HEK293T (cell line): Measurements from ENCODE around the gene THEMIS2.

Source experiments
- CTCF ChIA-PET: fragments of 350-600 bp; formaldehyde crosslinking; extraction: SDS; loops from one replicate; lab custom pipeline; 2021; ENCODE audit warnings: antibody characterized with exemption, inconsistent platforms; lab: Yijun Ruan, JAX
- POLR2A ChIA-PET: fragments of 350-600 bp; formaldehyde crosslinking; extraction: SDS; loops from one replicate; lab custom pipeline; 2020; ENCODE audit warnings: antibody characterized with exemption, inconsistent platforms; lab: Yijun Ruan, JAX
- DNase-seq: peaks from one replicate; pipeline ENCODE4 v3.0.0; 2012; ENCODE audit warnings: mixed read lengths; ENCODE audit errors: extremely low spot score
- ARNT ChIP-seq: fragments of 450-650 bp; IDR thresholded peaks from 2 replicates; pipeline ENCODE4 v1.6.1; 2017; ENCODE audit warnings: mild to moderate bottlenecking
- BHLHE40 ChIP-seq: fragments of 450-650 bp; IDR thresholded peaks from 2 replicates; pipeline ENCODE4 v1.6.1; 2016; ENCODE audit warnings: mild to moderate bottlenecking, moderate library complexity, borderline replicate concordance
- CTBP1 ChIP-seq: fragments of 450-650 bp; IDR thresholded peaks from 2 replicates; pipeline ENCODE4 v1.6.1; 2016; ENCODE audit warnings: borderline replicate concordance
- ELF4 ChIP-seq: fragments of 450-650 bp; IDR thresholded peaks from 2 replicates; pipeline ENCODE4 v1.6.1; 2017; ENCODE audit warnings: antibody characterized with exemption
- FOXA1 ChIP-seq: fragments of 450-650 bp; IDR thresholded peaks from 2 replicates; pipeline ENCODE4 v1.6.1; 2016; ENCODE audit warnings: mild to moderate bottlenecking
- FOXK2 ChIP-seq: fragments of 450-650 bp; IDR thresholded peaks from 2 replicates; pipeline ENCODE4 v1.6.1; 2016; ENCODE audit warnings: mild to moderate bottlenecking
- FOXM1 ChIP-seq: fragments of 450-650 bp; IDR thresholded peaks from 2 replicates; pipeline ENCODE4 v1.6.1; 2017; ENCODE audit warnings: mild to moderate bottlenecking, borderline replicate concordance
- HDGF ChIP-seq: fragments of 450-650 bp; IDR thresholded peaks from 2 replicates; pipeline ENCODE4 v1.6.1; 2017; ENCODE audit warnings: antibody characterized with exemption, borderline replicate concordance
- L3MBTL2 ChIP-seq: fragments of 450-650 bp; conservative IDR thresholded peaks from 2 replicates; pipeline ENCODE4 v1.6.1; 2016; ENCODE audit warnings: mild to moderate bottlenecking
- LEF1 ChIP-seq: fragments of 450-650 bp; IDR thresholded peaks from 2 replicates; pipeline ENCODE4 v1.6.1; 2017; ENCODE audit warnings: mild to moderate bottlenecking, borderline replicate concordance
- NFRKB ChIP-seq: fragments of 450-650 bp; IDR thresholded peaks from 2 replicates; pipeline ENCODE4 v1.6.1; 2016; ENCODE audit warnings: mild to moderate bottlenecking, moderate library complexity
- SP1 ChIP-seq: fragments of 450-650 bp; IDR thresholded peaks from 2 replicates; pipeline ENCODE4 v1.6.1; 2017
- SUZ12 ChIP-seq: fragments of 450-650 bp; IDR thresholded peaks from 2 replicates; pipeline ENCODE4 v1.6.1; 2016; ENCODE audit warnings: mild to moderate bottlenecking
- TARDBP ChIP-seq: fragments of 450-650 bp; IDR thresholded peaks from 2 replicates; pipeline ENCODE4 v1.6.1; 2016
- ZNF384 ChIP-seq: fragments of 450-650 bp; IDR thresholded peaks from 2 replicates; pipeline ENCODE4 v1.6.1; 2016
- TF ChIP-seq, protein P1 (sequence below): fragments of 450-650 bp; IDR thresholded peaks from 2 replicates; pipeline ENCODE4 v1.6.1; 2016

THEMIS2 gene

DNA sequence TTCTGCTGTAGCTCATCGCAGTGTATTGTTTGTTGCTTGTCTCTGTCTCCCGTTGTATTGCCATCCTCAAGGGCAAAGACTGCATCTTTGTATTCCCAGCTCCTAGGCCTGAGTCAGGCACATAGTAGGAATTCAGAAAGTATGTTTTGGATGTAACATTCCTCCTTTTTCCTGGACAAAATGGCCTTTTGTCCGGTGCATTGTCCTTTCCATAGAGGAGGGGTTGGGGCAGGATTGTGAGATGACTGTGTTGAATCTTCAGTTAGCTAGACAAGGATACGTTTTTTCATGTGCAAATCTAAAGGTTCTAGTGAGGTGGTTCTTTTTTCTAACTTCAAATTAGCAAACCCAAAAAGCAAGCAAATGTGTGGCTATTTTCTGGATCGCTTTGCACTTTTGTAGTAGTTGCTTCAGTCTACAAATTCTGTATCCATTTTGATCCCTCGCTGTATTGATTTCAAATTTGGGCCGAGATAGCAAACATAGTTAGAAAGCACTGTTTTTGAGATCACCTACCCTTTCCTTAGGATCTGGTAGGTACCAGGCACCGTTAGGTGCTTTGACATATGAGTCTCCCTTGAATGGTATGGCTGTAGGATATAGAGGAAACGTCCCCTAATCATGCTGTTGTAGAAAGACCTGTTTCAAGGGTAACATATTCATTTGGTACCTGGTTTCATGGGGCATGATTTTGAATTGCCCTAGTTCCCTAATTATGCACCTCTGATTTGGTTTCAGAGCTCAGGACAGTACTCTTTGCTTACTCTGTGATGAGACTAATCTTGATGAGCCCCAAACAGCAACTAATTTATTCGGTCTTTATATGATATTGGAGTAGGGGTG, 40.6 kb upstream of the THEMIS2 start:
- CTCF ChIA-PET, result no interaction called here
- POLR2A ChIA-PET, result interaction anchor here (1.2 to 2.9 kb wide), 4 partner anchors 10 to 160 kb away, joined by 3 to 28 read pairs (median 14); partner anchors contain the start of genes IFI6 and STX12
- TF ChIP-seq L3MBTL2 (no peak), FOXA1 (no peak), SUZ12 (no peak), SP1 (no peak), ARNT (no peak), BHLHE40 (no peak), TARDBP (no peak), FOXK2 (no peak), ELF4 (no peak), NFRKB (no peak)
- TF ChIP-seq, protein P1, sequence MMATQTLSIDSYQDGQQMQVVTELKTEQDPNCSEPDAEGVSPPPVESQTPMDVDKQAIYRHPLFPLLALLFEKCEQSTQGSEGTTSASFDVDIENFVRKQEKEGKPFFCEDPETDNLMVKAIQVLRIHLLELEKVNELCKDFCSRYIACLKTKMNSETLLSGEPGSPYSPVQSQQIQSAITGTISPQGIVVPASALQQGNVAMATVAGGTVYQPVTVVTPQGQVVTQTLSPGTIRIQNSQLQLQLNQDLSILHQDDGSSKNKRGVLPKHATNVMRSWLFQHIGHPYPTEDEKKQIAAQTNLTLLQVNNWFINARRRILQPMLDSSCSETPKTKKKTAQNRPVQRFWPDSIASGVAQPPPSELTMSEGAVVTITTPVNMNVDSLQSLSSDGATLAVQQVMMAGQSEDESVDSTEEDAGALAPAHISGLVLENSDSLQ, result no peak
- no peak for DNase-seq

DNA sequence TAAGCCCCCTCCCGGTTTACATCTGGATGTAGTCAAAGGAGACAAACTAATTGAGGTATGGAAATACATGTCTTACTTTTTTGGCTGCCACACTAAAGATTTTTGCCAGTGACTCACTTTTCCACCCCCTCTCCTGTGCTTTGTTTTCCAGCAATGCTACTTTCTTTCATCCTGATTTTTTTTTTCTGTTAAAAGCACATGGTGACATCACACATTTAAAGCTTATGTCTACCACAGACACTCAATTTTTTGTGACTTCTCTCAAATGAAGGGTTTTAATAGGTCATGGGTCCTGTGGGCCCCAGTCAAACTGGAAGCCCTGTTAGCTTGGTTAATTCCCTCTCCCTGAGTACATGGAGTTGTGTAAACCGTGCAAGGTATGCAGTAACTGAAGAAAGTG, 39.6 kb upstream of the THEMIS2 start:
- CTCF ChIA-PET, result no interaction called here
- TF ChIP-seq ELF4, result no peak
- TF ChIP-seq BHLHE40, result no peak
- no peak for TF ChIP-seq HDGF
- no peak for TF ChIP-seq FOXA1
- TF ChIP-seq TARDBP, result no peak
- no peak for TF ChIP-seq LEF1
- TF ChIP-seq L3MBTL2, result no peak
- no peak for TF ChIP-seq FOXM1
- no peak for TF ChIP-seq SUZ12
- TF ChIP-seq ARNT, result no peak
- TF ChIP-seq ZNF384, result no peak
- TF ChIP-seq FOXK2, result no peak
- no peak for TF ChIP-seq CTBP1
- DNase-seq, result no peak
- POLR2A ChIA-PET, result no interaction called here

DNA sequence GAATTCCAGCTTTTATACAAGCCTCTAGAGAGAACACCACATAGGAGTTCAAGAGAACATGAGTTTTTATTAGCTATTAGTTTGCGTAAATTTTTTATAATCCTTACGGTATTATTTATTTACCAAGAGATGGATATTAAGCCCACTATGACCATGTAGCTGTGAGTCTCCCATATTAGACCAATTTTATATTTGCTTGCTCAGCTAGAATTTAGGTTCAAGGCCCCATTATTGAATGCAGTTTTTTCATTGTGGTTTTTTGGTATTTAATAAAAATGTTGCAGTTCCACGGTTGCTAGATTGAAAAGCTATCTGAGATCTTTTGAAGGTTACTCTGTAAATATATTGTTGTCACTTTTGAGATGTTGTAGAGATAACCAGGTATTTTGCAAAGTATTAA, 38.9 kb upstream of the THEMIS2 start:
- TF ChIP-seq ELF4 (no peak), L3MBTL2 (no peak), SP1 (no peak), FOXK2 (no peak), SUZ12 (no peak), ARNT (no peak), TARDBP (no peak), ZNF384 (no peak), LEF1 (no peak), HDGF (no peak), FOXM1 (no peak), CTBP1 (no peak), FOXA1 (no peak), NFRKB (no peak), BHLHE40 (no peak)
- TF ChIP-seq, protein P1, result no peak
- POLR2A ChIA-PET, result no interaction called here
- CTCF ChIA-PET, result interaction anchor here (1.1 to 1.3 kb wide), 2 partner anchors 24 to 164 kb away, joined by 3 read pairs; no protein-coding TSS in a partner anchor
- DNase-seq, result no peak

DNA sequence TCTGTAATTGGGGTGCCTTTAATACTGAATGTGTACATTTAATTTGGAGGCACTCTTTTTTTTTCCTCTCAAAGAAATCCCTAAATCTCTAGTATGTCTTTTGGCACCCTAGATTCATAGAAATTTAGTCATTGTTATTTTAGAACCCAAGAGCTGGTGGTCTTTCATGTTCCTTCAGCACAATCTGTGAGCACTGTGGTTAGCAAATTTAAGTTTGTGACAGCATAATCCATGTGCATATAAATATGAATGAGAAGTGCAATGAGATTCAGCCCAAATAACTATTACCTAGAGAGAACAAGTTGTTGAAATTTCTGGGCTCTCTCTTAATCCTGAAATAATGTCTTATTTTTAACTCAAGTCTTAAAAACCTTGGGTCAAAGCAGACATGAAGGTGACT, 37.3 kb upstream of the THEMIS2 start:
- DNase-seq, result no peak
- ChIA-PET CTCF (no interaction called here), POLR2A (no interaction called here)
- TF ChIP-seq FOXK2 (no peak), FOXA1 (no peak), LEF1 (no peak), FOXM1 (no peak), SUZ12 (no peak), ELF4 (no peak), BHLHE40 (no peak), SP1 (no peak)
- TF ChIP-seq, protein P1, result no peak

DNA sequence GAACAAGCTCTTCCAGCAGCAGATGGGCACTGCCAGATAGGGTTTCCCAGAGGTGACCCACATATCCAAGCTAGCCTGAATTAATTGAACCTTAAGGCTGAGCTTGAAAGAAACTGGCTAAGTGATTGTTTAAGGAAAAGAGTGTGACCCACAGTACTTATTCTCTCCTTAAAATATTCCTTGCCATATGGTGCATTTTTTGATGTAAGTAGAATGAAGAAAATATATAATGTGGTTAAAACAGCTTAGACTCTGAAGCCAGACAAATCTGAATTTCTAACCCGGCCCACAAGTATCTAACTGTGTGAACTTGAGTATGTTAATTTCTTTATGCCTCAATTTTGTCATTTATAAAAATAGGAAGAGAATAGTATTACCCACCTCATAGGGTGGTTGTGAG, 36.8 kb upstream of the THEMIS2 start:
- DNase-seq, result no peak
- TF ChIP-seq SUZ12 (no peak), HDGF (no peak), FOXK2 (no peak)
- POLR2A ChIA-PET, result no interaction called here
- CTCF ChIA-PET, result no interaction called here

DNA sequence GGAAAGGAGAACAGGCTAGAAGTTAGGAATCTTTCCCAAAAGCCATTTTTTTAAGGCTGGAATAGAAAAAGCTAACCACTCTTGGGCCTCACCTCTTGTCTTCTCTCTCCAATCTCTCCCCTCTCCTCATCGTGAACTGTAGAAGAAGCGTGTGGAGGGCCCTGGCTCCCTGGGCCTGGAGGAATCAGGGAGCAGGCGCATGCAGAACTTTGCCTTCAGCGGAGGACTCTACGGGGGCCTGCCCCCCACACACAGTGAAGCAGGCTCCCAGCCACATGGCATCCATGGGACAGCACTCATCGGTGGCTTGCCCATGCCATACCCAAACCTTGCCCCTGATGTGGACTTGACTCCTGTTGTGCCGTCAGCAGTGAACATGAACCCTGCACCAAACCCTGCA, 22.4 kb upstream of the THEMIS2 start:
- DNase-seq, result no peak
- no peak for TF ChIP-seq ZNF384
- no peak for TF ChIP-seq HDGF
- TF ChIP-seq FOXK2, result no peak
- TF ChIP-seq CTBP1, result no peak
- TF ChIP-seq SUZ12, result no peak
- no peak for TF ChIP-seq ELF4
- no peak for TF ChIP-seq L3MBTL2
- no peak for TF ChIP-seq SP1
- TF ChIP-seq BHLHE40, result no peak
- no peak for TF ChIP-seq LEF1
- no peak for TF ChIP-seq TARDBP
- no peak for TF ChIP-seq ARNT
- CTCF ChIA-PET, result no interaction called here
- POLR2A ChIA-PET, result no interaction called here
